A549 (cell line): ENCODE measurements around the gene PAK1IP1. TPM values are rescaled to one million over a fixed set of nuclear protein-coding genes. Genes with fewer than 3 reads are reported as not detected.

ENCODE experiments used
- ATAC-seq, 2 experiments: fragments of 200-7000 bp in 1 of 2; fragments of >200 bp in 1 of 2; cut with Nextera tagmentation in 1 of 2; cut with Tn5 transposase in 1 of 2; 3 replicates each; pipeline versions ENCODE4 v1.8.0 to v1.9.1; 2018 to 2020; ENCODE audit warnings: mild to moderate bottlenecking in 1 of 2, moderate library complexity in 1 of 2
- CTCF ChIA-PET: fragments of 300-600 bp; sonication (Branson Sonifier 250); formaldehyde crosslinking; extraction: SDS; loops from one replicate; lab custom pipeline; 2021; ENCODE audit warnings: antibody characterized with exemption, inconsistent platforms; lab: Yijun Ruan, JAX
- POLR2A ChIA-PET: fragments of 350-600 bp; formaldehyde crosslinking; extraction: SDS; loops from one replicate; lab custom pipeline; 2021; ENCODE audit warnings: antibody characterized with exemption, inconsistent platforms; lab: Yijun Ruan, JAX
- DNase-seq, 2 experiments: peaks; one replicate each; pipeline versions ENCODE4 v3.0.0 to v3.0.0-alpha.2; 2011 to 2016; ENCODE audit warnings: low read depth in 1 of 2, low spot score in 1 of 2
- FAIRE-seq: peaks from 2 replicates; lab custom pipeline; 2011; peaks lifted over from hg19 to GRCh38; lab: Jason Lieb, UNC
- H3K27ac ChIP-seq, 2 experiments: fragments of >200 bp; sonication (Bioruptor Twin); formaldehyde crosslinking; 3 replicates each; pipeline ENCODE4 v1.5.1; 2016 to 2017
- H3K4me1 ChIP-seq: fragments of >200 bp; sonication (Bioruptor Twin); formaldehyde crosslinking; 3 replicates; pipeline ENCODE4 v1.6.1; 2016
- H3K4me2 ChIP-seq: fragments of >200 bp; sonication (Bioruptor Twin); formaldehyde crosslinking; 3 replicates; pipeline ENCODE4 v1.6.1; 2016
- H3K4me3 ChIP-seq: fragments of >200 bp; sonication (Bioruptor Twin); formaldehyde crosslinking; 3 replicates; pipeline ENCODE4 v1.5.1; 2016
- H3K9me3 ChIP-seq: fragments of >200 bp; sonication (Bioruptor Twin); formaldehyde crosslinking; 3 replicates; pipeline ENCODE4 v1.6.1; 2016
- ATOH8 ChIP-seq: fragments of 250-450 bp; sonication (Bioruptor Pico); IDR thresholded peaks from 2 replicates; pipeline ENCODE4 v1.5.0; 2020; ENCODE audit warnings: low read depth, mild to moderate bottlenecking, moderate library complexity
- BHLHE40 ChIP-seq: IDR thresholded peaks from 2 replicates; pipeline ENCODE4 v1.6.1; 2012; ENCODE audit warnings: low read depth, low read length, inconsistent platforms
- CBX2 ChIP-seq: fragments of 200-600 bp; sonication (generic); IDR thresholded peaks from 2 replicates; pipeline ENCODE4 v1.6.1; 2016; ENCODE audit warnings: low read depth, mild to moderate bottlenecking, borderline replicate concordance
- CHD4 ChIP-seq: fragments of 200-600 bp; sonication (generic); IDR thresholded peaks from 2 replicates; pipeline ENCODE4 v1.6.1; 2016; ENCODE audit warnings: antibody characterized with exemption, mild to moderate bottlenecking, borderline replicate concordance
- EHMT2 ChIP-seq: fragments of 200-600 bp; sonication (generic); IDR thresholded peaks from 2 replicates; pipeline ENCODE4 v1.6.1; 2016; ENCODE audit warnings: antibody characterized with exemption, low read depth, mild to moderate bottlenecking, moderate library complexity
- ELK1 ChIP-seq: fragments of 150-350 bp; IDR thresholded peaks from 2 replicates; pipeline ENCODE4 v1.6.1; 2014; ENCODE audit warnings: low read depth, mild to moderate bottlenecking, low read length
- EP300 ChIP-seq, 2 experiments: fragments of >200 bp; sonication (Bioruptor Twin); formaldehyde crosslinking; IDR thresholded peaks; 2 replicates in 1 of 2; 3 replicates in 1 of 2; pipeline ENCODE4 v1.6.1; 2016 to 2017
- ESRRA ChIP-seq: fragments of 150-350 bp; IDR thresholded peaks from 2 replicates; pipeline ENCODE4 v1.6.1; 2014; ENCODE audit warnings: mild to moderate bottlenecking, low read length, borderline replicate concordance
- FOXS1 ChIP-seq: fragments of 250-450 bp; sonication (Bioruptor Pico); IDR thresholded peaks from 2 replicates; pipeline ENCODE4 v1.5.0; 2020; ENCODE audit warnings: mild to moderate bottlenecking, moderate library complexity
- HES2 ChIP-seq: fragments of >200 bp; sonication (Bioruptor Twin); formaldehyde crosslinking; IDR thresholded peaks from 2 replicates; pipeline ENCODE4 v1.6.1; 2016
- HMGXB4 ChIP-seq: fragments of 250-450 bp; sonication (Bioruptor Pico); IDR thresholded peaks from 2 replicates; pipeline ENCODE4 v1.5.0; 2021; ENCODE audit warnings: mild to moderate bottlenecking, moderate library complexity, borderline replicate concordance
- HOXA7 ChIP-seq: fragments of 250-450 bp; sonication (Bioruptor Pico); IDR thresholded peaks from 2 replicates; pipeline ENCODE4 v1.5.0; 2020; ENCODE audit warnings: mild to moderate bottlenecking, moderate library complexity
- JUN ChIP-seq, 2 experiments: fragments of >200 bp; sonication (Bioruptor Twin); formaldehyde crosslinking; IDR thresholded peaks; 2 replicates in 1 of 2; 3 replicates in 1 of 2; pipeline ENCODE4 v1.6.1; 2016 to 2017
- MAX ChIP-seq: IDR thresholded peaks from 2 replicates; pipeline ENCODE4 v1.6.1; 2012
- NFE2L2 ChIP-seq: fragments of 150-350 bp; conservative IDR thresholded peaks from 2 replicates; pipeline ENCODE4 v1.6.1; 2014; ENCODE audit warnings: low read length
- NR3C1 ChIP-seq: fragments of >200 bp; sonication (Bioruptor Twin); formaldehyde crosslinking; IDR thresholded peaks from 3 replicates; pipeline ENCODE4 v1.6.1; 2017
- PHF8 ChIP-seq: fragments of 200-600 bp; sonication (generic); IDR thresholded peaks from 2 replicates; pipeline ENCODE4 v1.6.1; 2016; ENCODE audit warnings: low read depth, mild to moderate bottlenecking, antibody characterized with exemption, moderate library complexity, borderline replicate concordance
- RARB ChIP-seq: fragments of 250-450 bp; sonication (Bioruptor Pico); IDR thresholded peaks from 2 replicates; pipeline ENCODE4 v1.8.0; 2021; ENCODE audit warnings: mild to moderate bottlenecking, moderate library complexity
- RCOR1 ChIP-seq: fragments of 150-350 bp; IDR thresholded peaks from 2 replicates; pipeline ENCODE4 v1.6.1; 2014; ENCODE audit warnings: antibody characterized with exemption, low read length, low read depth
- RFX5 ChIP-seq: fragments of 450-650 bp; IDR thresholded peaks from 2 replicates; pipeline ENCODE4 v1.7.1; 2014; ENCODE audit warnings: antibody characterized with exemption, mild to moderate bottlenecking, moderate library complexity
- RNF2 ChIP-seq: fragments of 200-600 bp; sonication (generic); IDR thresholded peaks from 2 replicates; pipeline ENCODE4 v1.6.1; 2016; ENCODE audit warnings: low read depth, mild to moderate bottlenecking, antibody characterized with exemption, moderate library complexity, borderline replicate concordance
- SREBF2 ChIP-seq: fragments of 450-650 bp; IDR thresholded peaks from 2 replicates; pipeline ENCODE4 v1.6.1; 2014; ENCODE audit warnings: mild to moderate bottlenecking, moderate library complexity
- TFCP2L1 ChIP-seq: fragments of 250-450 bp; sonication (Bioruptor Pico); IDR thresholded peaks from 2 replicates; pipeline ENCODE4 v1.5.0; 2021; ENCODE audit warnings: mild to moderate bottlenecking
- ZNF302 ChIP-seq: fragments of 250-450 bp; sonication (Bioruptor Pico); IDR thresholded peaks from 2 replicates; pipeline ENCODE4 v1.9.0; 2021; ENCODE audit warnings: inconsistent platforms, mild to moderate bottlenecking, moderate library complexity
- ZSCAN20 ChIP-seq: fragments of 250-450 bp; sonication (Bioruptor Pico); IDR thresholded peaks from 2 replicates; pipeline ENCODE4 v1.8.0; 2022; ENCODE audit warnings: mild to moderate bottlenecking, moderate library complexity
- WGBS: methylation state at CpG from one replicate; pipeline ENCODE4 v1.1.6; 2017; ENCODE audit errors: missing lambda C conversion rate; 5-methylcytosine and 5-hydroxymethylcytosine counted together
- polyA plus RNA-seq, 4 experiments: library from polyadenylated mRNA; depleted of rRNA in 3 of 4; stranded (reverse); fragments of >200 nt; fragmentation: RNase III in 1 of 4; extraction: RNeasy Plus Mini Kit Qiagen cat#74134 plus additional on column Dnase treatment in 1 of 4; gene quantifications; 2 replicates in 3 of 4; 3 replicates in 1 of 4; pipeline ENCODE4 v1.2.3, GENCODE V29; 2011 to 2017

PAK1IP1 gene
- polyA plus RNA-seq, 2 of the 4 experiments (the other 2 are of a cell fraction), result 23.5 to 33.4 TPM

GRCh38 chr6:10687582-10687981 is 7.2 kb upstream of the PAK1IP1 start:
- Histone ChIP-seq H3K27ac (no peak overlapping the region), H3K9me3 (no peaks in the 10 kb centered on the region)
- no peak for TF ChIP-seq SREBF2
- TF ChIP-seq RFX5, result no peak
- TF ChIP-seq HMGXB4, result no peak
- TF ChIP-seq ATOH8 (CRISPR knock-in tag), result no peak
- TF ChIP-seq HES2, result no peak
- no peak for TF ChIP-seq RNF2
- TF ChIP-seq JUN (IDR thresholded peaks at IDR 0.05), result no peak
- no peak for TF ChIP-seq ZNF302 (CRISPR knock-in tag)
- no peak for TF ChIP-seq CHD4
- no peak for TF ChIP-seq NR3C1
- TF ChIP-seq ZSCAN20 (CRISPR knock-in tag), result no peak
- no peak for TF ChIP-seq ESRRA
- TF ChIP-seq, all 56 proteins: peak for 0
- FAIRE-seq (no peak), ATAC-seq (no peak), DNase-seq (no peak)
- POLR2A ChIA-PET, result no interaction called here
- no peaks in the 10 kb centered on the region for H3K4me1 ChIP-seq
- CTCF ChIA-PET, result no interaction called here
- no peak overlapping the region for H3K4me3 ChIP-seq
- no peak overlapping the region for H3K4me2 ChIP-seq
- WGBS, result 53% methylated on average over 6 of the region's 6 CpGs

GRCh38 chr6:10690651-10691445 is 3.9 kb upstream of the PAK1IP1 start:
- CTCF ChIA-PET, result interaction anchor here (0.6 to 1.6 kb wide), 4 partner anchors 57 to 213 kb away, joined by 3 to 5 read pairs (median 4); partner anchors contain the start of gene TMEM14B
- FAIRE-seq, result no peak
- ATAC-seq, result no peak
- Histone ChIP-seq H3K9me3 (no peaks in the 10 kb centered on the region), H3K4me1 (peaks cover 8% of the 10 kb centered on the region)
- POLR2A ChIA-PET, result no interaction called here
- DNase-seq, result no peak
- no peak for TF ChIP-seq HOXA7 (CRISPR knock-in tag)
- no peak for TF ChIP-seq MAX
- TF ChIP-seq CBX2, result no peak
- TF ChIP-seq RARB (CRISPR knock-in tag), result no peak
- no peak for TF ChIP-seq PHF8
- no peak for TF ChIP-seq TFCP2L1 (CRISPR knock-in tag)
- no peak for TF ChIP-seq BHLHE40
- no peak for TF ChIP-seq NFE2L2
- TF ChIP-seq ELK1, result no peak
- no peak for TF ChIP-seq RCOR1
- no peak for TF ChIP-seq EP300 (IDR thresholded peaks at IDR 0.05)
- no peak for TF ChIP-seq EHMT2
- TF ChIP-seq CHD4, result no peak
- TF ChIP-seq FOXS1, result no peak
- TF ChIP-seq ZNF302 (CRISPR knock-in tag), result no peak
- TF ChIP-seq, all 56 proteins: peak for 0
- Histone ChIP-seq H3K4me2 (no peak overlapping the region), H3K27ac (no peak overlapping the region), H3K4me3 (no peak overlapping the region)
- 89% methylated on average over 15 of the region's 15 CpGs for WGBS
